Measurements from ENCODE around the gene CD40LG.

DNA sequence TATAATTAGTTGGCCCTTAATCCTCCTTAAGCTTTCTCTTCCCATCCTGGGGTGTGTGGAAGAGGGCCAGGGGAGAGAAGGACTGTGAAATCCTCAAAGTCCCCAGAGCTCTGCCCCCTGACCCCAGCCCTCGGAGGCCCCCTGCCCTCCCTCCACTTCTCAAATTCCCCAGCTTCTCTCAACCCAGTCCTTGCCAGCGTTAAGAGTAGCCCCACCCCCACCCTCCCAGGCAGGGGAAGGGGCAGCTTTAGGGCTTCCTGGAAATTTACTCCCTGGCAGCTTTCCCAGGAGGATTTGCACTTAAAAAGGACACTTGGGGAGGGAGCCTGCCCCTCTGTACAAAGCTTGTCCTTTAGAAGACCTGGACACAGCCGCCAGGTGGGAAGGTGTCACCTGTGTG lies 11.8 kb upstream of the CD40LG start:
- TF ChIP-seq, protein P1, sequence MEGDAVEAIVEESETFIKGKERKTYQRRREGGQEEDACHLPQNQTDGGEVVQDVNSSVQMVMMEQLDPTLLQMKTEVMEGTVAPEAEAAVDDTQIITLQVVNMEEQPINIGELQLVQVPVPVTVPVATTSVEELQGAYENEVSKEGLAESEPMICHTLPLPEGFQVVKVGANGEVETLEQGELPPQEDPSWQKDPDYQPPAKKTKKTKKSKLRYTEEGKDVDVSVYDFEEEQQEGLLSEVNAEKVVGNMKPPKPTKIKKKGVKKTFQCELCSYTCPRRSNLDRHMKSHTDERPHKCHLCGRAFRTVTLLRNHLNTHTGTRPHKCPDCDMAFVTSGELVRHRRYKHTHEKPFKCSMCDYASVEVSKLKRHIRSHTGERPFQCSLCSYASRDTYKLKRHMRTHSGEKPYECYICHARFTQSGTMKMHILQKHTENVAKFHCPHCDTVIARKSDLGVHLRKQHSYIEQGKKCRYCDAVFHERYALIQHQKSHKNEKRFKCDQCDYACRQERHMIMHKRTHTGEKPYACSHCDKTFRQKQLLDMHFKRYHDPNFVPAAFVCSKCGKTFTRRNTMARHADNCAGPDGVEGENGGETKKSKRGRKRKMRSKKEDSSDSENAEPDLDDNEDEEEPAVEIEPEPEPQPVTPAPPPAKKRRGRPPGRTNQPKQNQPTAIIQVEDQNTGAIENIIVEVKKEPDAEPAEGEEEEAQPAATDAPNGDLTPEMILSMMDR (IDR thresholded peaks at IDR 0.05; ENCODE audit: poor library complexity), result no peak
- TF ChIP-seq EZH2 (IDR thresholded peaks at IDR 0.05; ENCODE audit: borderline replicate concordance), result no peak
- no peak for TF ChIP-seq EZH2phosphoT487 (IDR thresholded peaks at IDR 0.05; ENCODE audit: low read depth, severe bottlenecking, unreplicated experiment)
